GDM1 (cell line): Measurements from ENCODE around the gene CD82.

ENCODE experiments used
- DNase-seq: peaks from one replicate; lab custom pipeline; 2025; lab: John Stamatoyannopoulos, UW

Gene CD82

GRCh38 chr11:44617671-44618461 lies 52.4 kb downstream of the CD82 start:
- DNase-seq = no peak

- no peak for DNase-seq
Observed at GRCh38 chr11:44618561-44619425, 53.3 kb downstream of the CD82 start.

GRCh38 chr11:44620328-44620725 lies 54.9 kb downstream of the CD82 start:
- DNase-seq = no peak

GRCh38 chr11:44621140-44621681 lies 55.7 kb downstream of the CD82 start:
- peak; percentile 15 for DNase-seq

GRCh38 chr11:44621784-44622183 lies 56.3 kb downstream of the CD82 start:
- no peak for DNase-seq

GRCh38 chr11:44622190-44622650 lies 56.8 kb downstream of the CD82 start:
- no peak for DNase-seq

GRCh38 chr11:44622721-44623258 lies 57.3 kb downstream of the CD82 start:
- DNase-seq = no peak

GRCh38 chr11:44623341-44623730 lies 57.9 kb downstream of the CD82 start:
- DNase-seq = peak; percentile 22

- no peak for DNase-seq
Observed at GRCh38 chr11:44623731-44624491, 58.4 kb downstream of the CD82 start.

- DNase-seq = no peak
Observed at GRCh38 chr11:44624761-44625221, 59.3 kb downstream of the CD82 start.

- no peak for DNase-seq
Observed at GRCh38 chr11:44625759-44626523, 60.5 kb downstream of the CD82 start.

- DNase-seq = no peak
Observed at GRCh38 chr11:44626645-44627044, 61.2 kb downstream of the CD82 start.

- no peak for DNase-seq
Observed at GRCh38 chr11:44627165-44627789, 61.8 kb downstream of the CD82 start.

GRCh38 chr11:44627911-44628729 lies 62.7 kb downstream of the CD82 start:
- no peak for DNase-seq

GRCh38 chr11:44628730-44629700 lies 63.6 kb downstream of the CD82 start:
- no peak for DNase-seq

GRCh38 chr11:44629732-44630345 lies 64.4 kb downstream of the CD82 start:
- no peak for DNase-seq

- no peak for DNase-seq
Observed at GRCh38 chr11:44630511-44631210, 65.2 kb downstream of the CD82 start.
